SK-N-SH (cell line): ENCODE measurements around the gene ADAMTS3. TPM values are rescaled to one million over a fixed set of nuclear protein-coding genes. Genes with fewer than 3 reads are reported as not detected.

Experiments
- CTCF ChIA-PET: fragments of 300-600, 350-600 bp; formaldehyde crosslinking; extraction: SDS; loops from one replicate; lab custom pipeline; 2021; lab: Yijun Ruan, JAX
- POLR2A ChIA-PET: fragments of 350-600 bp; sonication (Branson Sonifier 250); formaldehyde crosslinking; extraction: SDS; loops from one replicate; lab custom pipeline; 2020; ENCODE audit warnings: antibody characterized with exemption, inconsistent platforms; lab: Yijun Ruan, JAX
- DNase-seq: peaks from one replicate; pipeline ENCODE4 v3.0.0; 2012
- H2AFZ ChIP-seq: fragments of 200-600 bp; sonication (generic); 2 replicates; pipeline ENCODE4 v1.8.1; 2016; ENCODE audit warnings: antibody characterized with exemption, mild to moderate bottlenecking, low read depth
- H3F3A ChIP-seq: fragments of 200-600 bp; sonication (generic); replicated peaks from 2 replicates; pipeline ENCODE3; 2016; ENCODE audit warnings: antibody characterized with exemption, mild to moderate bottlenecking; ENCODE audit not compliant: insufficient read depth
- H3K27ac ChIP-seq, 2 experiments: fragments of 200-500 bp in 1 of 2; fragments of 200-600 bp in 1 of 2; sonication (Bioruptor generic) in 1 of 2; sonication (generic), shearing (Covaris generic) in 1 of 2; 2 replicates each; pipeline versions ENCODE4 v1.5.1 to v1.6.1; 2014 to 2016; ENCODE audit warnings: low read depth in 2 of 2, inconsistent platforms in 1 of 2, low read length in 1 of 2, mild to moderate bottlenecking in 1 of 2, mixed read lengths in 1 of 2
- H3K27me3 ChIP-seq: fragments of 200-600 bp; sonication (generic), shearing (Covaris generic); 2 replicates; pipeline ENCODE4 v1.6.1; 2016; ENCODE audit warnings: mixed run types; ENCODE audit not compliant: insufficient read depth
- H3K36me3 ChIP-seq, 2 experiments: fragments of 200-500 bp in 1 of 2; fragments of 200-600 bp in 1 of 2; sonication (Bioruptor generic) in 1 of 2; sonication (generic) in 1 of 2; replicated peaks in 1 of 2; 2 replicates each; pipeline versions ENCODE3 to v1.5.1; 2014 to 2016; ENCODE audit warnings: low read length in 1 of 2, mild to moderate bottlenecking in 1 of 2; ENCODE audit not compliant: insufficient read depth in 2 of 2, control insufficient read depth in 1 of 2
- H3K4me1 ChIP-seq, 2 experiments: fragments of 200-500 bp in 1 of 2; fragments of 200-600 bp in 1 of 2; sonication (Bioruptor generic) in 1 of 2; sonication (generic), shearing (Covaris generic) in 1 of 2; 2 replicates each; pipeline versions ENCODE4 v1.5.1 to v1.6.1; 2014 to 2016; ENCODE audit warnings: low read depth in 1 of 2, low read length in 1 of 2, mixed run types in 1 of 2; ENCODE audit not compliant: insufficient read depth in 2 of 2, control insufficient read depth in 1 of 2
- H3K4me2 ChIP-seq: fragments of 200-600 bp; sonication (generic), shearing (Covaris generic); 2 replicates; pipeline ENCODE4 v1.6.1; 2017; ENCODE audit warnings: mixed run types
- H3K4me3 ChIP-seq, 2 experiments: fragments of 200-500 bp in 1 of 2; fragments of 200-600 bp in 1 of 2; sonication (Bioruptor generic) in 1 of 2; sonication (generic), shearing (Covaris generic) in 1 of 2; 2 replicates each; pipeline versions ENCODE4 v1.5.1 to v1.8.1; 2014 to 2016; ENCODE audit warnings: low read depth in 2 of 2, inconsistent platforms in 1 of 2, low read length in 1 of 2, mild to moderate bottlenecking in 1 of 2, mixed read lengths in 1 of 2, moderate library complexity in 1 of 2
- H3K79me2 ChIP-seq: fragments of 200-600 bp; sonication (generic); 2 replicates; pipeline ENCODE4 v1.8.1; 2017; ENCODE audit warnings: mild to moderate bottlenecking; ENCODE audit not compliant: insufficient read depth
- H3K9ac ChIP-seq: fragments of 200-600 bp; sonication (generic); 2 replicates; pipeline ENCODE4 v1.6.1; 2017; ENCODE audit warnings: mixed run types
- H3K9me2 ChIP-seq: fragments of 200-600 bp; sonication (generic); 2 replicates; pipeline ENCODE4 v1.6.1; 2017; ENCODE audit warnings: mixed run types
- H3K9me3 ChIP-seq: fragments of 200-600 bp; sonication (generic); 2 replicates; pipeline ENCODE4 v1.6.1; 2017; ENCODE audit warnings: mixed run types, mild to moderate bottlenecking, moderate library complexity
- H4K20me1 ChIP-seq: fragments of 200-600 bp; sonication (generic); 2 replicates; pipeline ENCODE4 v1.6.1; 2017; ENCODE audit warnings: mild to moderate bottlenecking, mixed run types; ENCODE audit not compliant: insufficient read depth
- CHD2 ChIP-seq: fragments of 150-350 bp; IDR thresholded peaks from 2 replicates; pipeline ENCODE4 v1.6.1; 2018; ENCODE audit warnings: low read length; ENCODE audit not compliant: partially characterized antibody
- ELF1 ChIP-seq: IDR thresholded peaks from 2 replicates; pipeline ENCODE4 v1.4.0; 2012
- FOSL2 ChIP-seq: IDR thresholded peaks from 2 replicates; pipeline ENCODE4 v1.4.0; 2012; ENCODE audit warnings: low read depth, mild to moderate bottlenecking, moderate library complexity, borderline replicate concordance
- FOXM1 ChIP-seq: IDR thresholded peaks from 2 replicates; pipeline ENCODE4 v1.4.0; 2012; ENCODE audit warnings: low read depth, mild to moderate bottlenecking
- GATA2 ChIP-seq: sonication (generic); formaldehyde crosslinking; IDR thresholded peaks from 2 replicates; pipeline ENCODE4 v1.5.0; 2020; ENCODE audit warnings: mild to moderate bottlenecking, missing genetic modification reagents
- JUND ChIP-seq: IDR thresholded peaks from 2 replicates; pipeline ENCODE4 v1.4.0; 2012
- MAX ChIP-seq: IDR thresholded peaks from 2 replicates; pipeline ENCODE4 v1.4.0; 2012; ENCODE audit warnings: low read depth
- MEF2A ChIP-seq: IDR thresholded peaks from 2 replicates; pipeline ENCODE4 v1.4.0; 2012; ENCODE audit warnings: low read depth, borderline replicate concordance
- RAD21 ChIP-seq: IDR thresholded peaks from 2 replicates; pipeline ENCODE4 v1.6.1; 2012; ENCODE audit warnings: mild to moderate bottlenecking, low read length
- RXRA ChIP-seq: IDR thresholded peaks from 2 replicates; pipeline ENCODE4 v1.4.0; 2012; ENCODE audit warnings: low read depth, mild to moderate bottlenecking, borderline replicate concordance
- SIN3A ChIP-seq: IDR thresholded peaks from 2 replicates; pipeline ENCODE4 v1.6.1; 2012; ENCODE audit warnings: low read depth, mild to moderate bottlenecking, low read length, moderate library complexity, borderline replicate concordance
- TAF1 ChIP-seq: IDR thresholded peaks from 2 replicates; pipeline ENCODE4 v1.6.1; 2012; ENCODE audit warnings: low read depth, mild to moderate bottlenecking, low read length, moderate library complexity, borderline replicate concordance
- TCF12 ChIP-seq: IDR thresholded peaks from 2 replicates; pipeline ENCODE4 v1.4.0; 2012
- TEAD4 ChIP-seq: IDR thresholded peaks from 2 replicates; pipeline ENCODE4 v1.4.0; 2012; ENCODE audit warnings: mild to moderate bottlenecking, borderline replicate concordance; ENCODE audit not compliant: insufficient read depth
- WGBS: methylation state at CpG from one replicate; pipeline ENCODE4 v1.1.6; 2017; ENCODE audit warnings: low lambda C conversion rate; 5-methylcytosine and 5-hydroxymethylcytosine counted together
- polyA plus RNA-seq, 3 experiments: library from polyadenylated mRNA; depleted of rRNA; stranded (reverse); fragments of >200 nt; gene quantifications; 2 replicates each; pipeline ENCODE4 v1.2.3, GENCODE V29; 2012
- TF ChIP-seq, protein P1 (sequence below): fragments of 200-600 bp; sonication (generic); IDR thresholded peaks from 2 replicates; pipeline ENCODE4 v1.6.1; 2017; ENCODE audit warnings: antibody characterized with exemption, mild to moderate bottlenecking, moderate library complexity
- TF ChIP-seq, protein P2 (sequence below): IDR thresholded peaks from 2 replicates; pipeline ENCODE4; 2012
- TF ChIP-seq, protein P3 (sequence below): IDR thresholded peaks from 2 replicates; pipeline ENCODE4 v1.4.0; 2012; ENCODE audit warnings: low read depth, borderline replicate concordance

ADAMTS3 gene
- polyA plus RNA-seq, 1 of the 3 experiments (the other 2 are of a cell fraction): 0.99 TPM

- TF ChIP-seq, protein P1, sequence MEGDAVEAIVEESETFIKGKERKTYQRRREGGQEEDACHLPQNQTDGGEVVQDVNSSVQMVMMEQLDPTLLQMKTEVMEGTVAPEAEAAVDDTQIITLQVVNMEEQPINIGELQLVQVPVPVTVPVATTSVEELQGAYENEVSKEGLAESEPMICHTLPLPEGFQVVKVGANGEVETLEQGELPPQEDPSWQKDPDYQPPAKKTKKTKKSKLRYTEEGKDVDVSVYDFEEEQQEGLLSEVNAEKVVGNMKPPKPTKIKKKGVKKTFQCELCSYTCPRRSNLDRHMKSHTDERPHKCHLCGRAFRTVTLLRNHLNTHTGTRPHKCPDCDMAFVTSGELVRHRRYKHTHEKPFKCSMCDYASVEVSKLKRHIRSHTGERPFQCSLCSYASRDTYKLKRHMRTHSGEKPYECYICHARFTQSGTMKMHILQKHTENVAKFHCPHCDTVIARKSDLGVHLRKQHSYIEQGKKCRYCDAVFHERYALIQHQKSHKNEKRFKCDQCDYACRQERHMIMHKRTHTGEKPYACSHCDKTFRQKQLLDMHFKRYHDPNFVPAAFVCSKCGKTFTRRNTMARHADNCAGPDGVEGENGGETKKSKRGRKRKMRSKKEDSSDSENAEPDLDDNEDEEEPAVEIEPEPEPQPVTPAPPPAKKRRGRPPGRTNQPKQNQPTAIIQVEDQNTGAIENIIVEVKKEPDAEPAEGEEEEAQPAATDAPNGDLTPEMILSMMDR: no peak
- TF ChIP-seq JUND: no peak
These were observed 278.3 kb downstream of the ADAMTS3 start (continued) for GRCh38 chr4:72290737-72291136.

GRCh38 chr4:72286910-72287309, 282.1 kb downstream of the ADAMTS3 start:
- H3K9ac ChIP-seq: no peak overlapping the region
- H3K4me1 ChIP-seq: no peaks in the 10 kb centered on the region
- H3K9me2 ChIP-seq: no peaks in the 10 kb centered on the region
- CTCF ChIA-PET: interaction anchor here (1.0 to 2.7 kb wide), 6 partner anchors 9 to 576 kb away, joined by 3 to 16 read pairs (median 4); no protein-coding TSS in a partner anchor
- no peak for TF ChIP-seq FOXM1
- TF ChIP-seq RXRA: no peak
- TF ChIP-seq ELF1: no peak
- TF ChIP-seq TAF1: no peak
- TF ChIP-seq TEAD4: no peak
- no peak for TF ChIP-seq GATA2
- TF ChIP-seq CHD2: no peak
- TF ChIP-seq JUND: no peak
- no peak for TF ChIP-seq SIN3A
- TF ChIP-seq MEF2A: no peak
- TF ChIP-seq, protein P2, sequence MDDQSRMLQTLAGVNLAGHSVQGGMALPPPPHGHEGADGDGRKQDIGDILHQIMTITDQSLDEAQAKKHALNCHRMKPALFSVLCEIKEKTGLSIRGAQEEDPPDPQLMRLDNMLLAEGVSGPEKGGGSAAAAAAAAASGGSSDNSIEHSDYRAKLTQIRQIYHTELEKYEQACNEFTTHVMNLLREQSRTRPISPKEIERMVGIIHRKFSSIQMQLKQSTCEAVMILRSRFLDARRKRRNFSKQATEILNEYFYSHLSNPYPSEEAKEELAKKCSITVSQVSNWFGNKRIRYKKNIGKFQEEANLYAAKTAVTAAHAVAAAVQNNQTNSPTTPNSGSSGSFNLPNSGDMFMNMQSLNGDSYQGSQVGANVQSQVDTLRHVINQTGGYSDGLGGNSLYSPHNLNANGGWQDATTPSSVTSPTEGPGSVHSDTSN: no peak
- TF ChIP-seq, all 33 proteins: peak for 0
- no peak overlapping the region for H3K27ac ChIP-seq
- H2AFZ ChIP-seq: no peak overlapping the region
- no peak overlapping the region for H3K4me2 ChIP-seq
- 86% methylated on average over 2 of the region's 2 CpGs for WGBS
- H3K79me2 ChIP-seq: no peaks in the 10 kb centered on the region
- no peaks in the 10 kb centered on the region for H4K20me1 ChIP-seq
- POLR2A ChIA-PET: no interaction called here
- no peaks in the 10 kb centered on the region for H3K36me3 ChIP-seq
- no peaks in the 10 kb centered on the region for H3K27me3 ChIP-seq
- H3K4me3 ChIP-seq: no peak overlapping the region
- no peaks in the 10 kb centered on the region for H3F3A ChIP-seq
- no peaks in the 10 kb centered on the region for H3K9me3 ChIP-seq
- DNase-seq: no peak

GRCh38 chr4:72286185-72286584, 282.8 kb downstream of the ADAMTS3 start:
- no peak overlapping the region for H3K9ac ChIP-seq
- no peaks in the 10 kb centered on the region for H3K27me3 ChIP-seq
- POLR2A ChIA-PET: no interaction called here
- no peak overlapping the region for H2AFZ ChIP-seq
- TF ChIP-seq GATA2: no peak
- TF ChIP-seq MAX: no peak
- no peak for TF ChIP-seq FOSL2
- TF ChIP-seq, protein P3, sequence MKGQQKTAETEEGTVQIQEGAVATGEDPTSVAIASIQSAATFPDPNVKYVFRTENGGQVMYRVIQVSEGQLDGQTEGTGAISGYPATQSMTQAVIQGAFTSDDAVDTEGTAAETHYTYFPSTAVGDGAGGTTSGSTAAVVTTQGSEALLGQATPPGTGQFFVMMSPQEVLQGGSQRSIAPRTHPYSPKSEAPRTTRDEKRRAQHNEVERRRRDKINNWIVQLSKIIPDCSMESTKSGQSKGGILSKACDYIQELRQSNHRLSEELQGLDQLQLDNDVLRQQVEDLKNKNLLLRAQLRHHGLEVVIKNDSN: no peak
- TF ChIP-seq, protein P1: peak; percentile 62
- TF ChIP-seq TAF1: no peak
- TF ChIP-seq TCF12: no peak
- peak; percentile 41 for TF ChIP-seq RAD21
- TF ChIP-seq, all 33 proteins: peak for 2
- no peak overlapping the region for H3K4me3 ChIP-seq
- no peaks in the 10 kb centered on the region for H3K9me3 ChIP-seq
- no peaks in the 10 kb centered on the region for H3F3A ChIP-seq
- H3K27ac ChIP-seq: no peak overlapping the region
- H3K4me2 ChIP-seq: no peak overlapping the region
- H3K79me2 ChIP-seq: no peaks in the 10 kb centered on the region
- no peaks in the 10 kb centered on the region for H3K36me3 ChIP-seq
- no peaks in the 10 kb centered on the region for H3K9me2 ChIP-seq
- no peaks in the 10 kb centered on the region for H4K20me1 ChIP-seq
- DNase-seq: peak; percentile 1
- no peaks in the 10 kb centered on the region for H3K4me1 ChIP-seq
- CTCF ChIA-PET: interaction anchor here (0.8 to 2.7 kb wide), 9 partner anchors 9 to 1057 kb away, joined by 3 to 16 read pairs (median 4); no protein-coding TSS in a partner anchor
- 95% methylated on average over 1 of the region's 1 CpG for WGBS
